Astrocyte (in vitro differentiated cells and primary cell): ENCODE results near the gene CD209. TPM values are rescaled to one million over a fixed set of nuclear protein-coding genes. Genes with fewer than 3 reads are reported as not detected.

Source experiments
- DNase-seq: peaks from one replicate; pipeline ENCODE4 v3.0.0-alpha.2; 2010; ENCODE audit warnings: low read depth
- FAIRE-seq: peaks from 2 replicates; lab custom pipeline; 2011; peaks lifted over from hg19 to GRCh38; lab: Jason Lieb, UNC
- H2AFZ ChIP-seq: 2 replicates; pipeline ENCODE4 v1.6.0; 2012; ENCODE audit warnings: low read depth, low read length, inconsistent platforms
- H3K27ac ChIP-seq: 2 replicates; pipeline ENCODE4 v1.5.1; 2011; ENCODE audit warnings: low read depth, low read length, inconsistent platforms
- H3K27me3 ChIP-seq: 2 replicates; pipeline ENCODE4 v1.6.0; 2011; ENCODE audit warnings: low read length, inconsistent platforms; ENCODE audit not compliant: insufficient read depth
- H3K36me3 ChIP-seq: 2 replicates; pipeline ENCODE4 v1.5.1; 2011; ENCODE audit warnings: low read length, inconsistent platforms; ENCODE audit not compliant: insufficient read depth
- H3K4me1 ChIP-seq: 2 replicates; pipeline ENCODE4 v1.5.1; 2011; ENCODE audit warnings: low read length, inconsistent platforms; ENCODE audit not compliant: insufficient read depth
- H3K4me2 ChIP-seq: 2 replicates; pipeline ENCODE4 v1.6.0; 2012; ENCODE audit warnings: low read length, inconsistent platforms
- H3K4me3 ChIP-seq: 2 replicates; pipeline ENCODE4 v1.5.1; 2011; ENCODE audit warnings: low read depth, mild to moderate bottlenecking, low read length, inconsistent platforms; ENCODE audit not compliant: insufficient read depth
- H3K79me2 ChIP-seq: 2 replicates; pipeline ENCODE4 v1.6.0; 2012; ENCODE audit warnings: mild to moderate bottlenecking, low read length, inconsistent platforms; ENCODE audit not compliant: insufficient read depth
- H3K9ac ChIP-seq: 2 replicates; pipeline ENCODE4 v1.6.0; 2012; ENCODE audit warnings: mild to moderate bottlenecking, low read length, inconsistent platforms
- H3K9me3 ChIP-seq: 2 replicates; pipeline ENCODE4 v1.5.1; 2012; ENCODE audit warnings: low read depth, mild to moderate bottlenecking, low read length, inconsistent platforms; ENCODE audit not compliant: insufficient read depth
- H4K20me1 ChIP-seq: 2 replicates; pipeline ENCODE4 v1.6.0; 2012; ENCODE audit warnings: low read length, inconsistent platforms; ENCODE audit not compliant: insufficient read depth
- H3K27ac Mint-ChIP-seq: one replicate; pipeline ENCODE4 v1.8.0; 2021; ENCODE audit warnings: mild to moderate bottlenecking, mixed read lengths; ENCODE audit not compliant: unreplicated experiment
- H3K27me3 Mint-ChIP-seq: one replicate; pipeline ENCODE4 v1.8.0; 2021; ENCODE audit warnings: low read depth, mixed read lengths; ENCODE audit not compliant: unreplicated experiment
- H3K36me3 Mint-ChIP-seq: one replicate; pipeline ENCODE4 v1.8.0; 2021; ENCODE audit warnings: low read depth, mixed read lengths; ENCODE audit not compliant: unreplicated experiment
- H3K4me1 Mint-ChIP-seq: one replicate; pipeline ENCODE4 v1.8.0; 2021; ENCODE audit warnings: low read depth, mixed read lengths; ENCODE audit not compliant: unreplicated experiment
- H3K4me3 Mint-ChIP-seq: one replicate; pipeline ENCODE4 v1.8.0; 2021; ENCODE audit warnings: mild to moderate bottlenecking, moderate library complexity, mixed read lengths; ENCODE audit not compliant: unreplicated experiment
- H3K9me3 Mint-ChIP-seq: one replicate; pipeline ENCODE4 v1.8.0; 2021; ENCODE audit warnings: mild to moderate bottlenecking, mixed read lengths; ENCODE audit not compliant: unreplicated experiment
- CTCF ChIP-seq: IDR thresholded peaks from 2 replicates; pipeline ENCODE4 v1.5.1; 2011; ENCODE audit warnings: low read depth, mild to moderate bottlenecking, inconsistent platforms, low read length, moderate library complexity; ENCODE audit not compliant: insufficient read depth
- EZH2 ChIP-seq: IDR thresholded peaks from 2 replicates; pipeline ENCODE4 v1.6.1; 2012; ENCODE audit warnings: mild to moderate bottlenecking, low read length, inconsistent platforms; ENCODE audit not compliant: insufficient read depth
- total RNA-seq: library from RNA; stranded (reverse); gene quantifications from 2 replicates; pipeline ENCODE4 v1.2.1, GENCODE V29; 2021

Gene CD209
- total RNA-seq, 1 donor from 2014 or later = not detected

GRCh38 chr19:7734220-7735203 is 12.8 kb downstream of the CD209 start:
- H3K4me1 Mint-ChIP-seq = no peaks in the 10 kb centered on the region
- FAIRE-seq = no peak
- no peaks in the 10 kb centered on the region for H3K9me3 Mint-ChIP-seq
- H3K36me3 ChIP-seq = no peaks in the 10 kb centered on the region
- H3K9me3 ChIP-seq = no peaks in the 10 kb centered on the region
- no peaks in the 10 kb centered on the region for H3K79me2 ChIP-seq
- H3K4me3 Mint-ChIP-seq = no peak overlapping the region
- no peak for TF ChIP-seq EZH2
- no peak for TF ChIP-seq CTCF
- no peaks in the 10 kb centered on the region for H3K36me3 Mint-ChIP-seq
- H3K27ac ChIP-seq = no peak overlapping the region
- peaks cover 8% of the 10 kb centered on the region for H3K27me3 ChIP-seq
- H3K27ac Mint-ChIP-seq = no peak overlapping the region
- H2AFZ ChIP-seq = no peak overlapping the region
- H3K9ac ChIP-seq = no peak overlapping the region
- no peak for DNase-seq
- H3K4me2 ChIP-seq = no peak overlapping the region
- H3K4me1 ChIP-seq = no peaks in the 10 kb centered on the region
- no peaks in the 10 kb centered on the region for H4K20me1 ChIP-seq
- H3K27me3 Mint-ChIP-seq = peaks cover 52% of the 10 kb centered on the region
- H3K4me3 ChIP-seq = no peak overlapping the region

GRCh38 chr19:7733376-7733775 is 14.0 kb downstream of the CD209 start:
- Histone ChIP-seq H3K27me3 (peaks cover 18% of the 10 kb centered on the region), H3K4me2 (no peak overlapping the region), H3K9me3 (no peaks in the 10 kb centered on the region), H3K4me1 (no peaks in the 10 kb centered on the region), H3K27ac (no peak overlapping the region), H3K79me2 (no peaks in the 10 kb centered on the region), H3K36me3 (no peaks in the 10 kb centered on the region), H4K20me1 (no peaks in the 10 kb centered on the region), H3K9ac (no peak overlapping the region), H2AFZ (no peak overlapping the region), H3K4me3 (no peak overlapping the region)
- Mint-ChIP-seq H3K4me1 (no peaks in the 10 kb centered on the region), H3K4me3 (no peak overlapping the region), H3K27me3 (peaks cover 59% of the 10 kb centered on the region), H3K9me3 (no peaks in the 10 kb centered on the region), H3K36me3 (no peaks in the 10 kb centered on the region), H3K27ac (no peak overlapping the region)
- FAIRE-seq = no peak
- TF ChIP-seq EZH2 (no peak), CTCF (no peak)
- DNase-seq = no peak

GRCh38 chr19:7732045-7732444 is 15.3 kb downstream of the CD209 start, which contains the start of gene CLEC4G:
TSS of gene CLEC4G (minus strand) at chr19:7732110. CDS start at chr19:7732102, 8 bp downstream.
- Mint-ChIP-seq H3K4me3 (no peak within 1 kb of the TSS), H3K36me3 (no peaks in the 10 kb centered on the region), H3K27me3 (peaks cover 68% of the 10 kb centered on the region), H3K27ac (no peak within 1 kb of the TSS), H3K4me1 (no peaks in the 10 kb centered on the region), H3K9me3 (peaks cover 5% of the 10 kb centered on the region)
- H2AFZ ChIP-seq = no peak within 1 kb of the TSS
- DNase-seq = no peak
- FAIRE-seq = no peak
- H3K4me3 ChIP-seq = no peak within 1 kb of the TSS
- H3K4me2 ChIP-seq = no peak within 1 kb of the TSS
- H3K4me1 ChIP-seq = no peaks in the 10 kb centered on the region
- H3K36me3 ChIP-seq = no peaks in the 10 kb centered on the region
- H3K27ac ChIP-seq = no peak within 1 kb of the TSS
- no peaks in the 10 kb centered on the region for H3K9me3 ChIP-seq
- TF ChIP-seq CTCF (no peak), EZH2 (no peak)
- no peaks in the 10 kb centered on the region for H3K79me2 ChIP-seq
- no peaks in the 10 kb centered on the region for H4K20me1 ChIP-seq
- H3K27me3 ChIP-seq = peaks cover 19% of the 10 kb centered on the region
- H3K9ac ChIP-seq = no peak within 1 kb of the TSS
